GM19328 (cell line): ENCODE data around the gene GTPBP1.

Experiments
- ATAC-seq: cut with Tn5 transposase; IDR thresholded peaks from one replicate; pipeline ENCODE4 v1.9.1; 2021; ENCODE audit warnings: mild to moderate bottlenecking, moderate library complexity; ENCODE audit not compliant: unreplicated experiment

The GTPBP1 gene

GRCh38 chr22:38739300-38740055, 33.7 kb downstream of the GTPBP1 start:
- no peak for ATAC-seq

- ATAC-seq: no peak
Measured at GRCh38 chr22:38740116-38740723, 34.5 kb downstream of the GTPBP1 start.

- ATAC-seq: no peak
Measured at GRCh38 chr22:38740754-38741153, 35.0 kb downstream of the GTPBP1 start.

- ATAC-seq: no peak
Measured at GRCh38 chr22:38741166-38741565, 35.4 kb downstream of the GTPBP1 start.

- no peak for ATAC-seq
Measured at GRCh38 chr22:38741576-38741975, 35.8 kb downstream of the GTPBP1 start.

- no peak for ATAC-seq
Measured at GRCh38 chr22:38742176-38742942, 36.6 kb downstream of the GTPBP1 start.

- no peak for ATAC-seq
Measured at GRCh38 chr22:38744981-38745380, 39.2 kb downstream of the GTPBP1 start.

GRCh38 chr22:38745676-38746460, 40.1 kb downstream of the GTPBP1 start:
- no peak for ATAC-seq

- no peak for ATAC-seq
Measured at GRCh38 chr22:38748487-38749136, 42.9 kb downstream of the GTPBP1 start.

GRCh38 chr22:38750104-38750503, 44.4 kb downstream of the GTPBP1 start:
- no peak for ATAC-seq

- no peak for ATAC-seq
Measured at GRCh38 chr22:38750638-38751037, 44.9 kb downstream of the GTPBP1 start.

- no peak for ATAC-seq
Measured at GRCh38 chr22:38751066-38751421, 45.3 kb downstream of the GTPBP1 start.

- ATAC-seq: peak; percentile 34
Measured at GRCh38 chr22:38751422-38752346, 45.9 kb downstream of the GTPBP1 start.

GRCh38 chr22:38753948-38754750, 48.4 kb downstream of the GTPBP1 start:
- no peak for ATAC-seq

- ATAC-seq: no peak
Measured at GRCh38 chr22:38754751-38755154, 49.0 kb downstream of the GTPBP1 start.

- ATAC-seq: peak; percentile 14
Measured at GRCh38 chr22:38755155-38755910, 49.6 kb downstream of the GTPBP1 start.

GRCh38 chr22:38755911-38756532, 50.3 kb downstream of the GTPBP1 start, which contains the start of gene SUN2:
Gene SUN2, minus strand, starts transcription at chr22:38755998. Its CDS starts 3,370 bp downstream, at chr22:38752628.
- peak; percentile 75 for ATAC-seq
